SK-N-SH (cell line): ENCODE results near the gene DPH6. TPM values are rescaled to one million over a fixed set of nuclear protein-coding genes. Genes with fewer than 3 reads are reported as not detected.

Experiments
- CTCF ChIA-PET: fragments of 300-600, 350-600 bp; formaldehyde crosslinking; extraction: SDS; loops from one replicate; lab custom pipeline; 2021; lab: Yijun Ruan, JAX
- POLR2A ChIA-PET: fragments of 350-600 bp; sonication (Branson Sonifier 250); formaldehyde crosslinking; extraction: SDS; loops from one replicate; lab custom pipeline; 2020; ENCODE audit warnings: antibody characterized with exemption, inconsistent platforms; lab: Yijun Ruan, JAX
- DNase-seq: peaks from one replicate; pipeline ENCODE4 v3.0.0; 2012
- H2AFZ ChIP-seq: fragments of 200-600 bp; sonication (generic); 2 replicates; pipeline ENCODE4 v1.8.1; 2016; ENCODE audit warnings: antibody characterized with exemption, mild to moderate bottlenecking, low read depth
- H3F3A ChIP-seq: fragments of 200-600 bp; sonication (generic); replicated peaks from 2 replicates; pipeline ENCODE3; 2016; ENCODE audit warnings: antibody characterized with exemption, mild to moderate bottlenecking; ENCODE audit not compliant: insufficient read depth
- H3K27ac ChIP-seq, 2 experiments: fragments of 200-500 bp in 1 of 2; fragments of 200-600 bp in 1 of 2; sonication (Bioruptor generic) in 1 of 2; sonication (generic), shearing (Covaris generic) in 1 of 2; 2 replicates each; pipeline versions ENCODE4 v1.5.1 to v1.6.1; 2014 to 2016; ENCODE audit warnings: low read depth in 2 of 2, inconsistent platforms in 1 of 2, low read length in 1 of 2, mild to moderate bottlenecking in 1 of 2, mixed read lengths in 1 of 2
- H3K27me3 ChIP-seq: fragments of 200-600 bp; sonication (generic), shearing (Covaris generic); 2 replicates; pipeline ENCODE4 v1.6.1; 2016; ENCODE audit warnings: mixed run types; ENCODE audit not compliant: insufficient read depth
- H3K36me3 ChIP-seq, 2 experiments: fragments of 200-500 bp in 1 of 2; fragments of 200-600 bp in 1 of 2; sonication (Bioruptor generic) in 1 of 2; sonication (generic) in 1 of 2; replicated peaks in 1 of 2; 2 replicates each; pipeline versions ENCODE3 to v1.5.1; 2014 to 2016; ENCODE audit warnings: low read length in 1 of 2, mild to moderate bottlenecking in 1 of 2; ENCODE audit not compliant: insufficient read depth in 2 of 2, control insufficient read depth in 1 of 2
- H3K4me1 ChIP-seq, 2 experiments: fragments of 200-500 bp in 1 of 2; fragments of 200-600 bp in 1 of 2; sonication (Bioruptor generic) in 1 of 2; sonication (generic), shearing (Covaris generic) in 1 of 2; 2 replicates each; pipeline versions ENCODE4 v1.5.1 to v1.6.1; 2014 to 2016; ENCODE audit warnings: low read depth in 1 of 2, low read length in 1 of 2, mixed run types in 1 of 2; ENCODE audit not compliant: insufficient read depth in 2 of 2, control insufficient read depth in 1 of 2
- H3K4me2 ChIP-seq: fragments of 200-600 bp; sonication (generic), shearing (Covaris generic); 2 replicates; pipeline ENCODE4 v1.6.1; 2017; ENCODE audit warnings: mixed run types
- H3K4me3 ChIP-seq, 2 experiments: fragments of 200-500 bp in 1 of 2; fragments of 200-600 bp in 1 of 2; sonication (Bioruptor generic) in 1 of 2; sonication (generic), shearing (Covaris generic) in 1 of 2; 2 replicates each; pipeline versions ENCODE4 v1.5.1 to v1.8.1; 2014 to 2016; ENCODE audit warnings: low read depth in 2 of 2, inconsistent platforms in 1 of 2, low read length in 1 of 2, mild to moderate bottlenecking in 1 of 2, mixed read lengths in 1 of 2, moderate library complexity in 1 of 2
- H3K79me2 ChIP-seq: fragments of 200-600 bp; sonication (generic); 2 replicates; pipeline ENCODE4 v1.8.1; 2017; ENCODE audit warnings: mild to moderate bottlenecking; ENCODE audit not compliant: insufficient read depth
- H3K9ac ChIP-seq: fragments of 200-600 bp; sonication (generic); 2 replicates; pipeline ENCODE4 v1.6.1; 2017; ENCODE audit warnings: mixed run types
- H3K9me2 ChIP-seq: fragments of 200-600 bp; sonication (generic); 2 replicates; pipeline ENCODE4 v1.6.1; 2017; ENCODE audit warnings: mixed run types
- H3K9me3 ChIP-seq: fragments of 200-600 bp; sonication (generic); 2 replicates; pipeline ENCODE4 v1.6.1; 2017; ENCODE audit warnings: mixed run types, mild to moderate bottlenecking, moderate library complexity
- H4K20me1 ChIP-seq: fragments of 200-600 bp; sonication (generic); 2 replicates; pipeline ENCODE4 v1.6.1; 2017; ENCODE audit warnings: mild to moderate bottlenecking, mixed run types; ENCODE audit not compliant: insufficient read depth
- ELF1 ChIP-seq: IDR thresholded peaks from 2 replicates; pipeline ENCODE4 v1.4.0; 2012
- EZH2phosphoT487 ChIP-seq: fragments of 200-600 bp; sonication (generic); IDR thresholded peaks from 2 replicates; pipeline ENCODE4 v1.6.1; 2017; ENCODE audit warnings: low read depth, mixed run types, mild to moderate bottlenecking, antibody characterized with exemption, moderate library complexity, borderline replicate concordance
- GATA2 ChIP-seq: sonication (generic); formaldehyde crosslinking; IDR thresholded peaks from 2 replicates; pipeline ENCODE4 v1.5.0; 2020; ENCODE audit warnings: mild to moderate bottlenecking, missing genetic modification reagents
- MEF2A ChIP-seq: IDR thresholded peaks from 2 replicates; pipeline ENCODE4 v1.4.0; 2012; ENCODE audit warnings: low read depth, borderline replicate concordance
- NFIC ChIP-seq: IDR thresholded peaks from 2 replicates; pipeline ENCODE4 v1.4.0; 2012; ENCODE audit warnings: borderline replicate concordance
- RFX5 ChIP-seq: IDR thresholded peaks from 2 replicates; pipeline ENCODE4 v1.6.1; 2012; ENCODE audit warnings: mild to moderate bottlenecking, improper control_type of control experiment, low read length
- SIN3A ChIP-seq: IDR thresholded peaks from 2 replicates; pipeline ENCODE4 v1.6.1; 2012; ENCODE audit warnings: low read depth, mild to moderate bottlenecking, low read length, moderate library complexity, borderline replicate concordance
- WGBS: methylation state at CpG from one replicate; pipeline ENCODE4 v1.1.6; 2017; ENCODE audit warnings: low lambda C conversion rate; 5-methylcytosine and 5-hydroxymethylcytosine counted together
- polyA plus RNA-seq, 3 experiments: library from polyadenylated mRNA; depleted of rRNA; stranded (reverse); fragments of >200 nt; gene quantifications; 2 replicates each; pipeline ENCODE4 v1.2.3, GENCODE V29; 2012
- TF ChIP-seq, protein P1 (sequence below): IDR thresholded peaks from 2 replicates; pipeline ENCODE4 v1.4.0; 2012; ENCODE audit warnings: low read depth, borderline replicate concordance
- TF ChIP-seq, protein P2 (sequence below): IDR thresholded peaks from 2 replicates; pipeline ENCODE4 v1.4.0; 2012; ENCODE audit warnings: low read depth

The DPH6 gene
- polyA plus RNA-seq, 1 of the 3 experiments (the other 2 are of a cell fraction) = 15.7 TPM

GRCh38 chr15:35555244-35555643 lies 9.3 kb upstream of the DPH6 start (continued):
- TF ChIP-seq, protein P1, sequence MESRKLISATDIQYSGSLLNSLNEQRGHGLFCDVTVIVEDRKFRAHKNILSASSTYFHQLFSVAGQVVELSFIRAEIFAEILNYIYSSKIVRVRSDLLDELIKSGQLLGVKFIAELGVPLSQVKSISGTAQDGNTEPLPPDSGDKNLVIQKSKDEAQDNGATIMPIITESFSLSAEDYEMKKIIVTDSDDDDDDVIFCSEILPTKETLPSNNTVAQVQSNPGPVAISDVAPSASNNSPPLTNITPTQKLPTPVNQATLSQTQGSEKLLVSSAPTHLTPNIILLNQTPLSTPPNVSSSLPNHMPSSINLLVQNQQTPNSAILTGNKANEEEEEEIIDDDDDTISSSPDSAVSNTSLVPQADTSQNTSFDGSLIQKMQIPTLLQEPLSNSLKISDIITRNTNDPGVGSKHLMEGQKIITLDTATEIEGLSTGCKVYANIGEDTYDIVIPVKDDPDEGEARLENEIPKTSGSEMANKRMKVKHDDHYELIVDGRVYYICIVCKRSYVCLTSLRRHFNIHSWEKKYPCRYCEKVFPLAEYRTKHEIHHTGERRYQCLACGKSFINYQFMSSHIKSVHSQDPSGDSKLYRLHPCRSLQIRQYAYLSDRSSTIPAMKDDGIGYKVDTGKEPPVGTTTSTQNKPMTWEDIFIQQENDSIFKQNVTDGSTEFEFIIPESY = no peak
- TF ChIP-seq, all 33 proteins: peak for 0

DNA sequence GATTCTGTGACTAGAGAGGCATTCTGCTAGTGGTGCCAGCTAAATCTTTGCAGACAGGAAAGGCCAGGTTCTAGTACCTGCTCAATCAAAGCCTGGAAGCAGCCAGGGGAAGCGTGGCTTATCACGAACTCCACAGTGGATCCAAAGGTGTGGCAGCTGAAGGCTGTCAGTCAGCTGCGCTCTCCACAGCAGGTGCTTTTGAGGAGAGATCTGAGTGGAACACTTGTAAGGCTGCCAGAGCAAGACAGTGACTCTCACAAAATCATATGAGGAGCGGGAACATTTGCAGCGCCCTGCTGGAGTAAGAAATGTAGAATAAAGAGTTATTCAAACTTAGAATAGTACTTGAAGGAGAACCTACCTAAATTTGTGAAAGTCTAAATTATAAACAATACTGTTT lies 5.0 kb upstream of the DPH6 start:
- H3K4me2 ChIP-seq = no peak overlapping the region
- DNase-seq = no peak
- no peaks in the 10 kb centered on the region for H3F3A ChIP-seq
- H3K27ac ChIP-seq = no peak overlapping the region
- no peaks in the 10 kb centered on the region for H4K20me1 ChIP-seq
- TF ChIP-seq NFIC = no peak
- TF ChIP-seq, protein P2, sequence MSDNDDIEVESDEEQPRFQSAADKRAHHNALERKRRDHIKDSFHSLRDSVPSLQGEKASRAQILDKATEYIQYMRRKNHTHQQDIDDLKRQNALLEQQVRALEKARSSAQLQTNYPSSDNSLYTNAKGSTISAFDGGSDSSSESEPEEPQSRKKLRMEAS = no peak
- TF ChIP-seq RFX5 = no peak
- TF ChIP-seq ELF1 = no peak
- no peak for TF ChIP-seq GATA2 (CRISPR knock-in tag)
- TF ChIP-seq SIN3A = no peak
- TF ChIP-seq MEF2A = no peak
- TF ChIP-seq, protein P1 = no peak
- H3K79me2 ChIP-seq = no peaks in the 10 kb centered on the region
- 98% methylated on average over 5 of the region's 5 CpGs for WGBS
- ChIA-PET CTCF (interaction anchor here (0.5 kb wide), 1 partner anchor 204 kb away, joined by 3 read pairs; no protein-coding TSS in a partner anchor), POLR2A (no interaction called here)
- H3K9me3 ChIP-seq = no peaks in the 10 kb centered on the region
- H3K4me3 ChIP-seq = no peak overlapping the region
- no peaks in the 10 kb centered on the region for H3K9me2 ChIP-seq
- peaks cover 0 to 3% of the 10 kb centered on the region in 2 experiments for H3K36me3 ChIP-seq
- H2AFZ ChIP-seq = no peak overlapping the region
- peaks cover 0 to 2% of the 10 kb centered on the region in 2 experiments; a peak in 1 of 4 replicates for H3K4me1 ChIP-seq
- H3K27me3 ChIP-seq = no peaks in the 10 kb centered on the region
- no peak overlapping the region for H3K9ac ChIP-seq

DNA sequence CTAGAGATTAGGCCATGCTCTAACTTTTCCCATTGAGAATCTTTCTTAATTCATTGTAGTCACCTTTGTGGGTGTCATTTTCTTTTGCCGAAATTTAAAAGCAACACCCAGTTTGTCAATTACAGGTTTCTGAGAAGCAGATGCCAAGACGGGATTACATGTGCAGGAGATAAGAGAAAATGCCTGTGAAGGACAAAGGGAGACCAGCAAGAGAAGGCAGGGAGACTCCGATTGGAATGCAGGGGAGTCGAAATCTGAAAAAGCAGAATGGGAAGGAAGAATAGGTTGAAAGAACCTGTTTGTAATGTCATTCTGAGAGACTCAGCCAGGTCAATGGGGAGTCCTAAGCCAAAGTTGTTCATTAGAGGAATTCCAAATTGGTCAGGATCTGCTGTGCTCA lies 3.6 kb upstream of the DPH6 start:
- TF ChIP-seq EZH2phosphoT487 = no peak
- no peak for TF ChIP-seq ELF1
- no peak overlapping the region for H3K4me3 ChIP-seq
- H3K9me3 ChIP-seq = no peaks in the 10 kb centered on the region
- no peaks in the 10 kb centered on the region for H4K20me1 ChIP-seq
- WGBS = 94% methylated on average over 4 of the region's 4 CpGs
- H3K9ac ChIP-seq = no peak overlapping the region
- H3K79me2 ChIP-seq = peaks cover 7% of the 10 kb centered on the region; the same call in 1 of the 2 replicates
- H3K4me2 ChIP-seq = no peak overlapping the region
- POLR2A ChIA-PET = no interaction called here
- no peak overlapping the region for H3K27ac ChIP-seq
- H3K4me1 ChIP-seq = peaks cover 3% of the 10 kb centered on the region in 2 experiments; a peak in 2 of 4 replicates
- H3F3A ChIP-seq = no peaks in the 10 kb centered on the region
- no peak for DNase-seq
- CTCF ChIA-PET = no interaction called here
- H3K27me3 ChIP-seq = no peaks in the 10 kb centered on the region
- no peaks in the 10 kb centered on the region for H3K9me2 ChIP-seq
- peaks cover 0 to 3% of the 10 kb centered on the region in 2 experiments for H3K36me3 ChIP-seq
- H2AFZ ChIP-seq = no peak overlapping the region
